Right lobe of liver (tissue), 6 donors: Measurements from ENCODE around the gene ATL2. TPM values are rescaled to one million over a fixed set of nuclear protein-coding genes. Genes with fewer than 3 reads are reported as not detected.

Source experiments
- ATAC-seq, 4 donors: fragments of 200-7000 bp; cut with Tn5 transposase; one replicate each; pipeline ENCODE4 v1.9.1; 2020; ENCODE audit warnings: mild to moderate bottlenecking in 4 of 4, moderate library complexity in 4 of 4
- DNase-seq, 3 donors: peaks; one replicate each; pipeline ENCODE4 v3.0.0-alpha.2; 2020
- H3K27ac ChIP-seq, 3 donors: fragments of 200-600 bp; one replicate each; pipeline ENCODE4 v1.8.0; 2022
- H3K27me3 ChIP-seq, 2 donors: fragments of 200-600 bp; one replicate each; pipeline ENCODE4 v1.8.0; 2022
- H3K36me3 ChIP-seq, 4 donors: fragments of 200-600 bp; sonication (generic) in 1 of 4; one replicate each; pipeline versions ENCODE4 v1.5.1 to v1.8.0; 2017 to 2022; ENCODE audit warnings: control low read depth in 1 of 4
- H3K4me1 ChIP-seq, 4 donors: fragments of 200-600 bp; sonication (generic) in 1 of 4; one replicate each; pipeline versions ENCODE4 v1.5.1 to v1.8.0; 2017 to 2022; ENCODE audit warnings: control low read depth in 1 of 4
- H3K4me3 ChIP-seq, 3 donors: fragments of 200-600 bp; one replicate each; pipeline ENCODE4 v1.8.0; 2022
- H3K9me3 ChIP-seq, 4 donors: fragments of 200-600 bp; sonication (generic) in 1 of 4; one replicate each; pipeline versions ENCODE4 v1.5.1 to v1.8.0; 2017 to 2022; ENCODE audit warnings: control low read depth in 1 of 4
- POLR2A ChIP-seq: fragments of 450-650 bp; IDR thresholded peaks from one replicate; pipeline ENCODE4 v1.6.1; 2017; ENCODE audit warnings: antibody characterized with exemption, mild to moderate bottlenecking
- WGBS: methylation state at CpG from one replicate; pipeline ENCODE4 v1.1.6; 2018; ENCODE audit warnings: low coverage, low lambda C conversion rate; ENCODE audit not compliant: insufficient coverage; ENCODE audit errors: missing lambda C conversion rate; 5-methylcytosine and 5-hydroxymethylcytosine counted together
- intact Hi-C, 2 donors: fragments of 100-400 bp; cut with DNase I; formaldehyde crosslinking; loops; one replicate each; pipeline versions ENCODE4 v1.11.2 to v1.14.1; 2022
- long read RNA-seq: library from polyadenylated mRNA; unstranded; transcript quantifications from one replicate; pipeline ENCODE4 v2.0.0, GENCODE V29; 2019
- total RNA-seq, 6 experiments: library from RNA; depleted of rRNA in 2 of 6; stranded (reverse); fragments of >200 nt in 2 of 6; fragmentation: NEBNext Ultra II Directional in 3 of 6; extraction: Animal tissue kit (Norgen Biotek cat#: 25700) in 3 of 6; gene quantifications; one replicate each; pipeline versions ENCODE4 v1.1.0 to v1.2.4, GENCODE V29; 2016 to 2023
- TF ChIP-seq, protein P1 (sequence below), 4 donors: fragments of 200-600 bp in 3 of 4; fragments of 450-650 bp in 1 of 4; IDR thresholded peaks; one replicate each; pipeline versions ENCODE4 v1.5.1 to v1.8.0; 2016 to 2022; ENCODE audit warnings: antibody characterized with exemption in 4 of 4, mild to moderate bottlenecking in 2 of 4
- donor health status: DM: no; HTN: yes; CAD: no.
- donor health status: DM: no; HTN: no; CAD: no.
- donor health status: DM: no; HTN: no; CAD: no.
- donor health status: DM: no; HTN: yes; CAD: no.
- donor health status: DM: no; HTN: yes; CAD: no.

The ATL2 gene
- total RNA-seq, result 10 to 100 TPM; 39.1 to 57.5 (median 46.3) TPM
- long read RNA-seq, partial matches to known transcripts, result 0 of 1 reads
- long read RNA-seq, other reads (novel, unspliced or antisense), result 0 of 1 reads

DNA sequence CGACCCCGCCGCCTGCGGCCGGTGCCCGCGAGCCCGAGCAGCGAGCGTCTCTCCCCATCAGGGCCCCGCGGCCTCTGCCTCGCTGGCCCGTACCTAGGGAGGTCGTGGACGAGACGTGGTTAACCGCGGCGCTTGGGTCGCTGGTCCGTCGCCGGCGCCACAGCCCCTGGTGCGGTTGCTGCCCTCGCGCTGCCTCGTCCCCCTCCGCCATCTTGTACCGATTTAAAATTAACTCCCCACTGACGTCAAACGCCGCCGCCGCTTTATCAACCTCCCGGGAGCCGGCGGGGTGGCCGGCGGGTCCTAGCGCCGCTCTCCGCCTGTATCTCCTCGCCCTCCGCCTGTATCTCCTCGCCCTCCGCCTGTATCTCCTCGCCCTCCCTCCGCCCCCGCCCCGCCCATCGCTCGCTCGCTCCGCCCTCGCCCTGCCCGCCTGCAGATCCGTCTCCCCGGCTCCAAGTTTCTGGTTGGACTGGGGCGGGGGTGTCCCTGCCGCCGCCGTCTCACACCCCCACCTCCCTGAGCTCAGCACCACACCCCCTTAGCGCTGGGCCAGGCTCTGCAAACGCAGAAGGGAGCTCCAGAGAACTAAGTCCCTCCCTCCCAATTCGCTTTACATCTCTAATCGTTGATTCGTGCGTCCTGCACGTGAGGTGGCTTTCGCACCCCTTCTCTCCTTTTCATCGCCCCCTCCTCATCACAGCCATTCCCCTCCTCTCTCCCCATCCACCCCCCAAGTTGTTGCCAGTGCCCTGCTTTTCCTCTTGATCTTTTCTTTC lies at the start of gene ATL2:
TSS of gene ATL2 (minus strand) at position 224 of the 779 bp plus-strand sequence. CDS start at position 211, 13 bp downstream.
- intact Hi-C loops, result no loop called here
- WGBS, result 0% methylated on average over 15 of the region's 73 CpGs

DNA sequence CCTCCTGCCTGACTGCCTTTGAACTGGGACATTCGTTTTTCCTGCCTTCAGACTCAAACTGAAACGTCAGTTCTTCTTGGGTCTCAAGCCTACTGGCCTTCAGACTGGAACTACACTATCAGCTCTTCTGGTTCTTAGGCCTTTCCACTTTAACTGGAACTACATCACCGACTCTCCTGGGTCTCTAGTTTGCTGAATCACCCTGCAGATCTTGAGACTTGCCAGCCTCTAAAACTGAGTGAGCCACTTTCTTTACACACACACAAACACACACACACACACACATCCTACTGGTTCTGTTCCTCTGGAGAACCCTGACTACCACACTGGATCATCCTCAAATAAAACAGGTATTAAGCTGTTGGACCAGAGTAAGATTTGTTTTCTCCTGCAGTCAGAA lies 46.7 kb upstream of the ATL2 start:
- no peak for DNase-seq
- no peak for ATAC-seq
- Histone ChIP-seq H3K4me1 (peaks cover 0 to 16% (median 0%) of the 10 kb centered on the region in 4 donors), H3K4me3 (no peak overlapping the region), H3K36me3 (no peaks in the 10 kb centered on the region), H3K9me3 (no peaks in the 10 kb centered on the region), H3K27ac (no peak overlapping the region), H3K27me3 (no peaks in the 10 kb centered on the region)
- intact Hi-C loops, result no loop called here
- no peak for TF ChIP-seq POLR2A
- TF ChIP-seq, protein P1, sequence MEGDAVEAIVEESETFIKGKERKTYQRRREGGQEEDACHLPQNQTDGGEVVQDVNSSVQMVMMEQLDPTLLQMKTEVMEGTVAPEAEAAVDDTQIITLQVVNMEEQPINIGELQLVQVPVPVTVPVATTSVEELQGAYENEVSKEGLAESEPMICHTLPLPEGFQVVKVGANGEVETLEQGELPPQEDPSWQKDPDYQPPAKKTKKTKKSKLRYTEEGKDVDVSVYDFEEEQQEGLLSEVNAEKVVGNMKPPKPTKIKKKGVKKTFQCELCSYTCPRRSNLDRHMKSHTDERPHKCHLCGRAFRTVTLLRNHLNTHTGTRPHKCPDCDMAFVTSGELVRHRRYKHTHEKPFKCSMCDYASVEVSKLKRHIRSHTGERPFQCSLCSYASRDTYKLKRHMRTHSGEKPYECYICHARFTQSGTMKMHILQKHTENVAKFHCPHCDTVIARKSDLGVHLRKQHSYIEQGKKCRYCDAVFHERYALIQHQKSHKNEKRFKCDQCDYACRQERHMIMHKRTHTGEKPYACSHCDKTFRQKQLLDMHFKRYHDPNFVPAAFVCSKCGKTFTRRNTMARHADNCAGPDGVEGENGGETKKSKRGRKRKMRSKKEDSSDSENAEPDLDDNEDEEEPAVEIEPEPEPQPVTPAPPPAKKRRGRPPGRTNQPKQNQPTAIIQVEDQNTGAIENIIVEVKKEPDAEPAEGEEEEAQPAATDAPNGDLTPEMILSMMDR (IDR thresholded peaks at IDR 0.05), result no peak
- 84% methylated on average over 3 of the region's 3 CpGs for WGBS

More for the DNA sequence above, at the start of gene ATL2:
- Histone ChIP-seq H3K27ac (peak within 1 kb of the TSS; percentile 99), H3K9me3 (no peaks in the 10 kb centered on the region), H3K4me3 (peak within 1 kb of the TSS; percentile 90 to 95 (median 94)), H3K36me3 (no peaks in the 10 kb centered on the region), H3K4me1 (peaks cover 0 to 24% (median 11%) of the 10 kb centered on the region in 4 donors), H3K27me3 (no peaks in the 10 kb centered on the region)
- ATAC-seq, result peak; percentile 91 to 95 (median 92)
- TF ChIP-seq, protein P1 (IDR thresholded peaks at IDR 0.05), result peak in 1 of 4 donors; percentile 3
- peak; percentile 96 for TF ChIP-seq POLR2A
- DNase-seq, result peak; percentile 97 to 98 (median 98)

DNA sequence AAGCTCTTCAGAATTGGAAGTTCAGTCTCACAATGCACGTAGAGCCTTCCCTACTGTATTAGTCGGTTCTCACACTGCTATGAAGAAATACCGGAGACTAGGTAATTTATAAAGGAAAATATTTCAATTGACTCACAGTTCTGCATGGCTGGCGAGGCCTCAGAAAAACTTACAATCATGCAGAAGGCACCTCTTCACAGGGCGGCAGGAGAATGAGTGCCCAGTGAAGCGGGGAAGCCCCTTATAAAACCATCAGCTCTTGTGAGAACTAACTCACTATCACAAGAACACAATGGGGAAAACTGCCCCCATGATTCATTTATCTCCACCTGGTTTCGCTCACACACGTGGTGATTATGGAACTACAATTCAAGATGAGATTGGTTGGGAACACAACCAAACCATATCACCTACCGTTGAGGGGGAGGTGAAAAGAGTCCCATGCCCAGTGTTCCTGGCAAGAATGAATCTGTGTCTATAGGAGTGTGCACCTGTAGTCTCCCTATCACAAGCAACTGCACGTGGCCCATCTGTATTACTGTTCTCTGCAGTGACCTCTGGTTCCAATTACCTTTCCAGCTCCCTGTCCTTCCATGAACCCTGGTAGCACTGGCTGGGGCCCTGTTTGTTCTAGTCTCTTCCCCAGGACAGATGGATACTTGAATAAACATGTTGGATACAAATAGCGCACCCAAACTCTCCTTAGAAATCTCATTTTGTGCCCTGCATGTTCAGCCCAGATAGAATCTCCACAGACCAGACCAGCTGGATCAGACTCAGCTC lies 44.4 kb upstream of the ATL2 start:
- H3K4me1 ChIP-seq, result peaks cover 0 to 16% (median 0%) of the 10 kb centered on the region in 4 donors
- no peak overlapping the region for H3K4me3 ChIP-seq
- TF ChIP-seq, protein P1 (IDR thresholded peaks at IDR 0.05), result no peak
- no peak for TF ChIP-seq POLR2A
- ATAC-seq (peak; percentile 63 to 97 (median 94)), DNase-seq (peak in 2 of 3 donors; percentile 56 to 67)
- no peaks in the 10 kb centered on the region for H3K9me3 ChIP-seq
- H3K27me3 ChIP-seq, result no peaks in the 10 kb centered on the region
- WGBS, result 61% methylated on average over 8 of the region's 11 CpGs
- H3K27ac ChIP-seq, result peak overlapping the region in 1 of 3 donors; percentile 62
- intact Hi-C loops, result no loop called here
- no peaks in the 10 kb centered on the region for H3K36me3 ChIP-seq

DNA sequence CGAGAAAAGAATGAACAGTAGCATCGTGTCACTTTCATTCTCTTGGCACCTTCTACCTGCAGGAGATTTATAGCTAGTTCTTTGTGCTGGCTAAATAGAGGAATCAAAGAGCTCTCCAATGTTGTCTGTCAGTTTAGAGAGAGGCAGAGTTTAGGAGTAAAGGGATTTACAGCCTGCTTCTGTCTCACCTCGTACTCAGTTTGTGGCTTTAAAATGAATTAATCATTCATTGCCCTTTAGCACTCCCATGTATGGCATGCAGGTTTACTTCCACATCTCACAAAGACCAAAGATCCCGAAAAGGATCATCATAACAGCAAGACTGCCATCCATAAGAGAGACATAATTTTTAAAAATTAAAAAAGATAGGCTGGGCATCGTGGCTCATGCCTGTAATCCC lies 42.4 kb upstream of the ATL2 start:
- Histone ChIP-seq H3K36me3 (no peaks in the 10 kb centered on the region), H3K27me3 (no peaks in the 10 kb centered on the region), H3K4me3 (no peak overlapping the region), H3K27ac (no peak overlapping the region), H3K4me1 (peaks cover 0 to 28% (median 0%) of the 10 kb centered on the region in 4 donors), H3K9me3 (no peaks in the 10 kb centered on the region)
- no peak for DNase-seq
- TF ChIP-seq, protein P1 (IDR thresholded peaks at IDR 0.05), result no peak
- TF ChIP-seq POLR2A, result no peak
- WGBS, result 84% methylated on average over 4 of the region's 5 CpGs
- intact Hi-C loops, result no loop called here
- ATAC-seq, result no peak
